Fibroblast of lung (primary cell): ENCODE results near the gene TTC9B. TPM values are rescaled to one million over a fixed set of nuclear protein-coding genes. Genes with fewer than 3 reads are reported as not detected.

Source experiments
- DNase-seq, 2 donors: peaks; one replicate each; pipeline versions ENCODE4 v3.0.0 to v3.0.0-alpha.2; 2010; ENCODE audit warnings: low read depth in 2 of 2
- H2AFZ ChIP-seq: 2 replicates; pipeline ENCODE4 v1.5.1; 2012; ENCODE audit warnings: low read length, control low read depth, inconsistent platforms
- H3K27ac ChIP-seq: 2 replicates; pipeline ENCODE4 v1.5.1; 2011; ENCODE audit warnings: low read length, control low read depth; ENCODE audit not compliant: insufficient read depth
- H3K27me3 ChIP-seq: 2 replicates; pipeline ENCODE4 v1.5.1; 2011; ENCODE audit warnings: mild to moderate bottlenecking, low read length; ENCODE audit not compliant: control insufficient read depth, insufficient read depth
- H3K36me3 ChIP-seq: 2 replicates; pipeline ENCODE4 v1.5.1; 2011; ENCODE audit warnings: low read length; ENCODE audit not compliant: control insufficient read depth, insufficient read depth
- H3K4me1 ChIP-seq: 2 replicates; pipeline ENCODE4 v1.5.1; 2011; ENCODE audit warnings: low read length; ENCODE audit not compliant: control insufficient read depth, insufficient read depth; ENCODE audit errors: extremely low read depth
- H3K4me2 ChIP-seq: 2 replicates; pipeline ENCODE4 v1.5.1; 2011; ENCODE audit warnings: low read length, control low read depth; ENCODE audit not compliant: insufficient read depth; ENCODE audit errors: extremely low read depth
- H3K4me3 ChIP-seq, 4 experiments: fragments of 200-600 bp in 1 of 4; sonication (generic) in 1 of 4; replicated peaks in 1 of 4; 2 replicates each; pipeline ENCODE4 v1.5.1; 2011 to 2016; ENCODE audit warnings: low read length in 4 of 4, low read depth in 3 of 4, mild to moderate bottlenecking in 3 of 4, control low read depth in 2 of 4, inconsistent platforms in 1 of 4, mixed read lengths in 1 of 4; ENCODE audit not compliant: insufficient read depth in 1 of 4; ENCODE audit errors: control extremely low read depth in 1 of 4
- H3K79me2 ChIP-seq: 2 replicates; pipeline ENCODE4 v1.5.1; 2012; ENCODE audit warnings: mild to moderate bottlenecking, low read length, inconsistent platforms; ENCODE audit not compliant: control insufficient read depth, insufficient read depth
- H3K9ac ChIP-seq: 2 replicates; pipeline ENCODE4 v1.5.1; 2011; ENCODE audit warnings: mild to moderate bottlenecking, low read length, control low read depth; ENCODE audit not compliant: insufficient read depth
- H3K9me3 ChIP-seq: 2 replicates; pipeline ENCODE4 v1.5.1; 2012; ENCODE audit warnings: low read depth, low read length; ENCODE audit not compliant: control insufficient read depth, insufficient read depth
- H4K20me1 ChIP-seq: 2 replicates; pipeline ENCODE4 v1.5.1; 2011; ENCODE audit warnings: low read length; ENCODE audit not compliant: control insufficient read depth, insufficient read depth; ENCODE audit errors: extremely low read depth
- CTCF ChIP-seq, 2 donors: IDR thresholded peaks in 1 of 2; conservative IDR thresholded peaks in 1 of 2; 1 replicate in 1 of 2; 2 replicates in 1 of 2; pipeline ENCODE4 v1.5.1; 2011 to 2012; ENCODE audit warnings: low read length in 2 of 2, control low read depth in 1 of 2, inconsistent platforms in 1 of 2, low read depth in 1 of 2, mild to moderate bottlenecking in 1 of 2
- EZH2 ChIP-seq: IDR thresholded peaks from 2 replicates; pipeline ENCODE4 v1.5.1; 2012; ENCODE audit warnings: low read length, control low read depth, mild to moderate bottlenecking; ENCODE audit errors: missing control alignments
- polyA plus RNA-seq, 2 donors: library from polyadenylated mRNA; depleted of rRNA in 1 of 2; stranded (reverse) in 1 of 2; unstranded in 1 of 2; fragments of >200 nt; gene quantifications; 2 replicates each; pipeline ENCODE4 v1.2.1, GENCODE V29; 2011 to 2012; ENCODE audit warnings: missing spikeins in 1 of 2
- total RNA-seq: library from RNA; depleted of rRNA; stranded (reverse); fragments of >200 nt; gene quantifications from 2 replicates; pipeline ENCODE4 v1.2.1, GENCODE V29; 2014

The TTC9B gene
- total and polyA plus RNA-seq, 2 donors (not counting 1 experiment from before 2014, with no cell fraction given) = not detected

- Histone ChIP-seq H3K9ac (no peak overlapping the region), H4K20me1 (peaks cover 2% of the 10 kb centered on the region), H3K27ac (no peak overlapping the region), H3K4me1 (no peaks in the 10 kb centered on the region), H3K79me2 (peaks cover 11% of the 10 kb centered on the region), H3K4me3 (no peak overlapping the region), H3K27me3 (no peaks in the 10 kb centered on the region), H3K9me3 (no peaks in the 10 kb centered on the region), H3K36me3 (peaks cover 13% of the 10 kb centered on the region), H3K4me2 (no peak overlapping the region), H2AFZ (no peak overlapping the region)
- DNase-seq = no peak
- TF ChIP-seq CTCF (conservative IDR thresholded peaks at IDR 0.05 in 1 of 2, IDR thresholded peaks at IDR 0.05 in 1 of 2; ENCODE audit: low read depth in 1 of 2, low read length in 2 of 2) = no peak
Observed at GRCh38 chr19:40255619-40256166, 37.5 kb upstream of the TTC9B start.

GRCh38 chr19:40254714-40255418 lies 36.7 kb upstream of the TTC9B start:
- DNase-seq = no peak
- peaks cover 11% of the 10 kb centered on the region for H3K79me2 ChIP-seq
- H3K36me3 ChIP-seq = peaks cover 13% of the 10 kb centered on the region
- peaks cover 2% of the 10 kb centered on the region for H4K20me1 ChIP-seq
- no peak for TF ChIP-seq CTCF (conservative IDR thresholded peaks at IDR 0.05 in 1 of 2, IDR thresholded peaks at IDR 0.05 in 1 of 2; ENCODE audit: low read depth in 1 of 2, low read length in 2 of 2)
- TF ChIP-seq EZH2 = no peak
- no peaks in the 10 kb centered on the region for H3K4me1 ChIP-seq
- H3K4me2 ChIP-seq = no peak overlapping the region
- no peak overlapping the region for H3K9ac ChIP-seq
- no peak overlapping the region for H3K27ac ChIP-seq
- no peak overlapping the region for H2AFZ ChIP-seq
- no peaks in the 10 kb centered on the region for H3K9me3 ChIP-seq
- H3K27me3 ChIP-seq = no peaks in the 10 kb centered on the region
- no peak overlapping the region for H3K4me3 ChIP-seq

GRCh38 chr19:40253611-40254092 lies 35.5 kb upstream of the TTC9B start:
- no peak for TF ChIP-seq EZH2
- no peak for TF ChIP-seq CTCF (conservative IDR thresholded peaks at IDR 0.05 in 1 of 2, IDR thresholded peaks at IDR 0.05 in 1 of 2; ENCODE audit: low read depth in 1 of 2, low read length in 2 of 2)
- Histone ChIP-seq H2AFZ (no peak overlapping the region), H3K36me3 (peaks cover 15% of the 10 kb centered on the region), H3K4me3 (no peak overlapping the region), H3K4me2 (no peak overlapping the region), H3K27ac (no peak overlapping the region), H3K27me3 (no peaks in the 10 kb centered on the region), H3K9ac (no peak overlapping the region), H3K9me3 (no peaks in the 10 kb centered on the region), H3K4me1 (no peaks in the 10 kb centered on the region), H4K20me1 (peaks cover 2% of the 10 kb centered on the region), H3K79me2 (peaks cover 11% of the 10 kb centered on the region)
- DNase-seq = no peak
